WTC11 (cell line): ENCODE data around the gene AMTN. TPM values are rescaled to one million over a fixed set of nuclear protein-coding genes. Genes with fewer than 3 reads are reported as not detected.

Experiments
- ATAC-seq: fragments of 200-7000 bp; cut with Tn5 transposase; 2 replicates; pipeline ENCODE4 v1.10.0; 2021; ENCODE audit warnings: mild to moderate bottlenecking, moderate library complexity
- CTCF ChIA-PET: fragments of 300-600 bp; sonication (Branson Sonifier 250); formaldehyde crosslinking; loops from one replicate; lab custom pipeline; 2021; ENCODE audit warnings: antibody characterized with exemption; lab: Charles Lee
- POLR2A ChIA-PET: fragments of 350-600 bp; sonication (Branson Sonifier 250); formaldehyde crosslinking; loops from one replicate; lab custom pipeline; 2021; ENCODE audit warnings: antibody characterized with exemption; lab: Charles Lee
- DNase-seq: peaks from one replicate; pipeline ENCODE4 v3.0.0; 2021; ENCODE audit warnings: low spot score
- H3K27ac Mint-ChIP-seq: 2 replicates; pipeline ENCODE4 v1.8.0; 2021; ENCODE audit warnings: mixed read lengths
- H3K27me3 Mint-ChIP-seq: 2 replicates; pipeline ENCODE4 v1.8.0; 2021; ENCODE audit warnings: low read depth, mild to moderate bottlenecking, moderate library complexity, mixed read lengths
- H3K36me3 Mint-ChIP-seq: 2 replicates; pipeline ENCODE4 v1.8.0; 2021; ENCODE audit warnings: mixed read lengths
- H3K4me1 Mint-ChIP-seq: 2 replicates; pipeline ENCODE4 v1.8.0; 2022; ENCODE audit warnings: mixed read lengths
- H3K4me3 Mint-ChIP-seq: 2 replicates; pipeline ENCODE4 v1.8.0; 2021; ENCODE audit warnings: mild to moderate bottlenecking, moderate library complexity, mixed read lengths
- H3K9me3 Mint-ChIP-seq: 2 replicates; pipeline ENCODE4 v1.8.0; 2021; ENCODE audit warnings: mixed read lengths
- ATF1 ChIP-seq: sonication (generic); formaldehyde crosslinking; IDR thresholded peaks from 2 replicates; pipeline ENCODE4 v1.8.1; 2023; ENCODE audit warnings: mild to moderate bottlenecking, moderate library complexity, missing genetic modification reagents
- CBFB ChIP-seq: sonication (generic); formaldehyde crosslinking; IDR thresholded peaks from 2 replicates; pipeline ENCODE4 v1.8.1; 2022; ENCODE audit warnings: mild to moderate bottlenecking, low read depth, missing genetic modification reagents
- CREB1 ChIP-seq: sonication (generic); formaldehyde crosslinking; IDR thresholded peaks from 2 replicates; pipeline ENCODE4 v1.8.0; 2023; ENCODE audit warnings: mild to moderate bottlenecking, missing genetic modification reagents
- EMX1 ChIP-seq: fragments of 250-450 bp; sonication (Bioruptor Pico); IDR thresholded peaks from 2 replicates; pipeline ENCODE4 v1.8.0; 2021; ENCODE audit warnings: mild to moderate bottlenecking
- GABPB1 ChIP-seq: sonication (generic); formaldehyde crosslinking; IDR thresholded peaks from 2 replicates; pipeline ENCODE4 v1.8.1; 2023; ENCODE audit warnings: mild to moderate bottlenecking, missing genetic modification reagents
- KAT7 ChIP-seq: sonication (generic); formaldehyde crosslinking; IDR thresholded peaks from 2 replicates; pipeline ENCODE4 v1.8.1; 2023; ENCODE audit warnings: missing genetic modification reagents, mild to moderate bottlenecking, borderline replicate concordance
- MXD4 ChIP-seq: fragments of 250-450 bp; sonication (Bioruptor Pico); IDR thresholded peaks from 2 replicates; pipeline ENCODE4 v1.8.0; 2021; ENCODE audit warnings: mild to moderate bottlenecking, moderate library complexity, borderline replicate concordance
- MYBL2 ChIP-seq: sonication (generic); formaldehyde crosslinking; IDR thresholded peaks from 2 replicates; pipeline ENCODE4 v1.8.1; 2023; ENCODE audit warnings: mild to moderate bottlenecking, moderate library complexity, missing genetic modification reagents
- OVOL2 ChIP-seq: fragments of 250-450 bp; sonication (Bioruptor Pico); IDR thresholded peaks from 2 replicates; pipeline ENCODE4 v1.9.0; 2021; ENCODE audit warnings: mild to moderate bottlenecking, borderline replicate concordance
- TP53 ChIP-seq: sonication (generic); formaldehyde crosslinking; IDR thresholded peaks from 2 replicates; pipeline ENCODE4 v1.8.1; 2023; ENCODE audit warnings: mild to moderate bottlenecking, missing genetic modification reagents
- ZNF121 ChIP-seq: sonication (generic); formaldehyde crosslinking; IDR thresholded peaks from 2 replicates; pipeline ENCODE4 v1.8.0; 2023; ENCODE audit warnings: missing genetic modification reagents
- ZNF232 ChIP-seq: sonication (generic); formaldehyde crosslinking; IDR thresholded peaks from 2 replicates; pipeline ENCODE4 v1.8.0; 2022; ENCODE audit warnings: mild to moderate bottlenecking, missing genetic modification reagents
- total RNA-seq: library from RNA; stranded (reverse); gene quantifications from 3 replicates; pipeline ENCODE4 v1.2.3, GENCODE V29; 2021
- TF ChIP-seq, protein P1 (sequence below): sonication (generic); formaldehyde crosslinking; IDR thresholded peaks from 2 replicates; pipeline ENCODE4 v1.8.0; 2023; ENCODE audit warnings: missing genetic modification reagents
- TF ChIP-seq, protein P2 (sequence below): sonication (generic); formaldehyde crosslinking; IDR thresholded peaks from 2 replicates; pipeline ENCODE4 v1.8.0; 2022; ENCODE audit warnings: mild to moderate bottlenecking, missing genetic modification reagents
- TF ChIP-seq, protein P3 (sequence below): sonication (generic); formaldehyde crosslinking; IDR thresholded peaks from 2 replicates; pipeline ENCODE4 v1.8.1; 2023; ENCODE audit warnings: mild to moderate bottlenecking, missing genetic modification reagents
- TF ChIP-seq, protein P4 (sequence below): sonication (generic); formaldehyde crosslinking; IDR thresholded peaks from 2 replicates; pipeline ENCODE4 v1.8.0; 2022; ENCODE audit warnings: mild to moderate bottlenecking, missing genetic modification reagents
- TF ChIP-seq, protein P5 (sequence below): sonication (generic); formaldehyde crosslinking; conservative IDR thresholded peaks from 2 replicates; pipeline ENCODE4 v1.8.1; 2023; ENCODE audit warnings: mild to moderate bottlenecking, low read depth, missing genetic modification reagents, moderate library complexity
- TF ChIP-seq, protein P6 (sequence below): sonication (generic); formaldehyde crosslinking; IDR thresholded peaks from 2 replicates; pipeline ENCODE4 v1.8.1; 2023; ENCODE audit warnings: mild to moderate bottlenecking, missing genetic modification reagents, moderate library complexity
- TF ChIP-seq, protein P7 (sequence below): sonication (generic); formaldehyde crosslinking; IDR thresholded peaks from 2 replicates; pipeline ENCODE4 v1.8.0; 2023; ENCODE audit warnings: mild to moderate bottlenecking, missing genetic modification reagents

AMTN gene
- total RNA-seq, 1 experiment from 2014 or later: not detected

DNA sequence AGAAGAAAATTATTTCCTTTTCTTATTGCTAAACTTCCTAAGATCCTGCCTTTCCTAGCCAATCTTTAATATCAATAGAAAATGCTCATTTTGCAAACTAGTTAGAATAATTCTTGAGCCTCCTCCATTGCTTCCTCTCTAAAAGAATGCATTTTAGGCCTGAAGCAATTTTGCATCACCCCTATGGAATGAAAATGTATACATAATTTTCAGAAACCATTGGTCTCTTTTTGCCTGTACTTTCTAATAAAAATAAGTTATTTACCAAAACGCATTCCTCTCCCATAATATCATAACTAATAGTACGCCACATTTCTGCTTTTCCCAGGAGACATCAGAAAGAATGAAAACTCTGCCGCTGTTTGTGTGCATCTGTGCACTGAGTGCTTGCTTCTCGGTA, 44.7 kb upstream of the AMTN start (continued):
- TF ChIP-seq, protein P1, sequence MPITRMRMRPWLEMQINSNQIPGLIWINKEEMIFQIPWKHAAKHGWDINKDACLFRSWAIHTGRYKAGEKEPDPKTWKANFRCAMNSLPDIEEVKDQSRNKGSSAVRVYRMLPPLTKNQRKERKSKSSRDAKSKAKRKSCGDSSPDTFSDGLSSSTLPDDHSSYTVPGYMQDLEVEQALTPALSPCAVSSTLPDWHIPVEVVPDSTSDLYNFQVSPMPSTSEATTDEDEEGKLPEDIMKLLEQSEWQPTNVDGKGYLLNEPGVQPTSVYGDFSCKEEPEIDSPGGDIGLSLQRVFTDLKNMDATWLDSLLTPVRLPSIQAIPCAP (CRISPR knock-in tag): no peak
- TF ChIP-seq EMX1 (CRISPR knock-in tag): no peak
- no peak for TF ChIP-seq KAT7 (CRISPR knock-in tag)

DNA sequence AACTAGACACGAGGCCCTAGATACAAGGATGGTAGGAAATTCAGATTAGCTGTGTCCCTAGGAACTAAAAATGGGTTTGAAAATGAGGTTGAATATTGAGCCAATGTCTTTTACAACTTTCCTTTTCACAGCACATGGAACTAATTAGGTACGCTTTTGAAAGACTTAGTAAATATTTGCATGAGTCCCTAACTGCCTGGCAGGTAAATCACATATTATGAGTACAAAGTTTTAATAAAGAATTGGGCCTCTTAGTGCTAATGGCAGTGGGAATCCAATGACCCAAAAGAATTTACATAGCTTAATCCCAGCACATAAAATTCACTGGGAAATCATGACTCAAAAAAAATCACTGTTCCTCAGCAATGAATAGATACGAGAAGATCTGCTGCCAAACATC, 29.6 kb upstream of the AMTN start:
- ATAC-seq: no peak
- no peak for DNase-seq
- TF ChIP-seq OVOL2 (no peak), ZNF232 (CRISPR knock-in tag) (no peak)
- TF ChIP-seq, protein P2, sequence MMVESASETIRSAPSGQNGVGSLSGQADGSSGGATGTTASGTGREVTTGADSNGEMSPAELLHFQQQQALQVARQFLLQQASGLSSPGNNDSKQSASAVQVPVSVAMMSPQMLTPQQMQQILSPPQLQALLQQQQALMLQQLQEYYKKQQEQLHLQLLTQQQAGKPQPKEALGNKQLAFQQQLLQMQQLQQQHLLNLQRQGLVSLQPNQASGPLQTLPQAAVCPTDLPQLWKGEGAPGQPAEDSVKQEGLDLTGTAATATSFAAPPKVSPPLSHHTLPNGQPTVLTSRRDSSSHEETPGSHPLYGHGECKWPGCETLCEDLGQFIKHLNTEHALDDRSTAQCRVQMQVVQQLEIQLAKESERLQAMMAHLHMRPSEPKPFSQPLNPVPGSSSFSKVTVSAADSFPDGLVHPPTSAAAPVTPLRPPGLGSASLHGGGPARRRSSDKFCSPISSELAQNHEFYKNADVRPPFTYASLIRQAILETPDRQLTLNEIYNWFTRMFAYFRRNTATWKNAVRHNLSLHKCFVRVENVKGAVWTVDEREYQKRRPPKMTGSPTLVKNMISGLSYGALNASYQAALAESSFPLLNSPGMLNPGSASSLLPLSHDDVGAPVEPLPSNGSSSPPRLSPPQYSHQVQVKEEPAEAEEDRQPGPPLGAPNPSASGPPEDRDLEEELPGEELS (CRISPR knock-in tag): no peak
- CTCF ChIA-PET: no interaction called here
- H3K4me1 Mint-ChIP-seq: 0 out of 2 replicates have a peak, but pooled peaks cover 2% of the 10 kb centered on the region
- no peaks in the 10 kb centered on the region for H3K36me3 Mint-ChIP-seq
- POLR2A ChIA-PET: no interaction called here
- H3K27me3 Mint-ChIP-seq: no peaks in the 10 kb centered on the region
- no peak overlapping the region for H3K4me3 Mint-ChIP-seq
- no peaks in the 10 kb centered on the region for H3K9me3 Mint-ChIP-seq
- H3K27ac Mint-ChIP-seq: no peak overlapping the region

DNA sequence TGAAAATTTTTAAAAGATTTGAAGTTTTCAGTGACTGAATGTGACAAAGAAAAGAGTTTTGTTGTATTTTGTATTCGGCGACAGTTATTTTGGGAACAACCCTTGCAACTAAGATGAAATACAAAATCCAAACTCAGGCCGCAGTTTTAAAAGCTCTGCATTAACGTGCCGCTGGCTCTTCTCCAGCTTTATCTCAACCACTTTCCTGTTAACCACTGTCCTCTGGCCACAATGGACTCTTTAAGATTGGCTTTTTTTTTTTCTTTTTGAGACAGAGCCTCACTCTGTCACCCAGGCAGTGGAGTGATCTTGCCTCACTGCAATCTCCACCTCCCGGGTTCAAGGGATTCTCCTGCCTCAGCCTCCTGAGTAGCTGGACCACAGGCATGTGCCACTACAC, 22.1 kb upstream of the AMTN start:
- H3K9me3 Mint-ChIP-seq: 0 out of 2 replicates have a peak, but pooled peaks cover 3% of the 10 kb centered on the region
- TF ChIP-seq, protein P3, sequence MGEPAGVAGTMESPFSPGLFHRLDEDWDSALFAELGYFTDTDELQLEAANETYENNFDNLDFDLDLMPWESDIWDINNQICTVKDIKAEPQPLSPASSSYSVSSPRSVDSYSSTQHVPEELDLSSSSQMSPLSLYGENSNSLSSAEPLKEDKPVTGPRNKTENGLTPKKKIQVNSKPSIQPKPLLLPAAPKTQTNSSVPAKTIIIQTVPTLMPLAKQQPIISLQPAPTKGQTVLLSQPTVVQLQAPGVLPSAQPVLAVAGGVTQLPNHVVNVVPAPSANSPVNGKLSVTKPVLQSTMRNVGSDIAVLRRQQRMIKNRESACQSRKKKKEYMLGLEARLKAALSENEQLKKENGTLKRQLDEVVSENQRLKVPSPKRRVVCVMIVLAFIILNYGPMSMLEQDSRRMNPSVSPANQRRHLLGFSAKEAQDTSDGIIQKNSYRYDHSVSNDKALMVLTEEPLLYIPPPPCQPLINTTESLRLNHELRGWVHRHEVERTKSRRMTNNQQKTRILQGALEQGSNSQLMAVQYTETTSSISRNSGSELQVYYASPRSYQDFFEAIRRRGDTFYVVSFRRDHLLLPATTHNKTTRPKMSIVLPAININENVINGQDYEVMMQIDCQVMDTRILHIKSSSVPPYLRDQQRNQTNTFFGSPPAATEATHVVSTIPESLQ (CRISPR knock-in tag): no peak
- TF ChIP-seq CREB1 (CRISPR knock-in tag) (no peak), ATF1 (CRISPR knock-in tag) (no peak), MYBL2 (CRISPR knock-in tag) (no peak), CBFB (CRISPR knock-in tag) (no peak), MXD4 (CRISPR knock-in tag) (no peak), ZNF121 (CRISPR knock-in tag) (no peak), TP53 (CRISPR knock-in tag) (no peak), GABPB1 (CRISPR knock-in tag) (no peak)
- TF ChIP-seq, protein P2 (CRISPR knock-in tag): no peak
- TF ChIP-seq, protein P4, sequence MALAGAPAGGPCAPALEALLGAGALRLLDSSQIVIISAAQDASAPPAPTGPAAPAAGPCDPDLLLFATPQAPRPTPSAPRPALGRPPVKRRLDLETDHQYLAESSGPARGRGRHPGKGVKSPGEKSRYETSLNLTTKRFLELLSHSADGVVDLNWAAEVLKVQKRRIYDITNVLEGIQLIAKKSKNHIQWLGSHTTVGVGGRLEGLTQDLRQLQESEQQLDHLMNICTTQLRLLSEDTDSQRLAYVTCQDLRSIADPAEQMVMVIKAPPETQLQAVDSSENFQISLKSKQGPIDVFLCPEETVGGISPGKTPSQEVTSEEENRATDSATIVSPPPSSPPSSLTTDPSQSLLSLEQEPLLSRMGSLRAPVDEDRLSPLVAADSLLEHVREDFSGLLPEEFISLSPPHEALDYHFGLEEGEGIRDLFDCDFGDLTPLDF (CRISPR knock-in tag): no peak
- TF ChIP-seq, protein P5, sequence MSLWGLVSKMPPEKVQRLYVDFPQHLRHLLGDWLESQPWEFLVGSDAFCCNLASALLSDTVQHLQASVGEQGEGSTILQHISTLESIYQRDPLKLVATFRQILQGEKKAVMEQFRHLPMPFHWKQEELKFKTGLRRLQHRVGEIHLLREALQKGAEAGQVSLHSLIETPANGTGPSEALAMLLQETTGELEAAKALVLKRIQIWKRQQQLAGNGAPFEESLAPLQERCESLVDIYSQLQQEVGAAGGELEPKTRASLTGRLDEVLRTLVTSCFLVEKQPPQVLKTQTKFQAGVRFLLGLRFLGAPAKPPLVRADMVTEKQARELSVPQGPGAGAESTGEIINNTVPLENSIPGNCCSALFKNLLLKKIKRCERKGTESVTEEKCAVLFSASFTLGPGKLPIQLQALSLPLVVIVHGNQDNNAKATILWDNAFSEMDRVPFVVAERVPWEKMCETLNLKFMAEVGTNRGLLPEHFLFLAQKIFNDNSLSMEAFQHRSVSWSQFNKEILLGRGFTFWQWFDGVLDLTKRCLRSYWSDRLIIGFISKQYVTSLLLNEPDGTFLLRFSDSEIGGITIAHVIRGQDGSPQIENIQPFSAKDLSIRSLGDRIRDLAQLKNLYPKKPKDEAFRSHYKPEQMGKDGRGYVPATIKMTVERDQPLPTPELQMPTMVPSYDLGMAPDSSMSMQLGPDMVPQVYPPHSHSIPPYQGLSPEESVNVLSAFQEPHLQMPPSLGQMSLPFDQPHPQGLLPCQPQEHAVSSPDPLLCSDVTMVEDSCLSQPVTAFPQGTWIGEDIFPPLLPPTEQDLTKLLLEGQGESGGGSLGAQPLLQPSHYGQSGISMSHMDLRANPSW (CRISPR knock-in tag): no peak
- TF ChIP-seq, protein P6, sequence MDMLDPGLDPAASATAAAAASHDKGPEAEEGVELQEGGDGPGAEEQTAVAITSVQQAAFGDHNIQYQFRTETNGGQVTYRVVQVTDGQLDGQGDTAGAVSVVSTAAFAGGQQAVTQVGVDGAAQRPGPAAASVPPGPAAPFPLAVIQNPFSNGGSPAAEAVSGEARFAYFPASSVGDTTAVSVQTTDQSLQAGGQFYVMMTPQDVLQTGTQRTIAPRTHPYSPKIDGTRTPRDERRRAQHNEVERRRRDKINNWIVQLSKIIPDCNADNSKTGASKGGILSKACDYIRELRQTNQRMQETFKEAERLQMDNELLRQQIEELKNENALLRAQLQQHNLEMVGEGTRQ (CRISPR knock-in tag): no peak
- TF ChIP-seq, protein P7, sequence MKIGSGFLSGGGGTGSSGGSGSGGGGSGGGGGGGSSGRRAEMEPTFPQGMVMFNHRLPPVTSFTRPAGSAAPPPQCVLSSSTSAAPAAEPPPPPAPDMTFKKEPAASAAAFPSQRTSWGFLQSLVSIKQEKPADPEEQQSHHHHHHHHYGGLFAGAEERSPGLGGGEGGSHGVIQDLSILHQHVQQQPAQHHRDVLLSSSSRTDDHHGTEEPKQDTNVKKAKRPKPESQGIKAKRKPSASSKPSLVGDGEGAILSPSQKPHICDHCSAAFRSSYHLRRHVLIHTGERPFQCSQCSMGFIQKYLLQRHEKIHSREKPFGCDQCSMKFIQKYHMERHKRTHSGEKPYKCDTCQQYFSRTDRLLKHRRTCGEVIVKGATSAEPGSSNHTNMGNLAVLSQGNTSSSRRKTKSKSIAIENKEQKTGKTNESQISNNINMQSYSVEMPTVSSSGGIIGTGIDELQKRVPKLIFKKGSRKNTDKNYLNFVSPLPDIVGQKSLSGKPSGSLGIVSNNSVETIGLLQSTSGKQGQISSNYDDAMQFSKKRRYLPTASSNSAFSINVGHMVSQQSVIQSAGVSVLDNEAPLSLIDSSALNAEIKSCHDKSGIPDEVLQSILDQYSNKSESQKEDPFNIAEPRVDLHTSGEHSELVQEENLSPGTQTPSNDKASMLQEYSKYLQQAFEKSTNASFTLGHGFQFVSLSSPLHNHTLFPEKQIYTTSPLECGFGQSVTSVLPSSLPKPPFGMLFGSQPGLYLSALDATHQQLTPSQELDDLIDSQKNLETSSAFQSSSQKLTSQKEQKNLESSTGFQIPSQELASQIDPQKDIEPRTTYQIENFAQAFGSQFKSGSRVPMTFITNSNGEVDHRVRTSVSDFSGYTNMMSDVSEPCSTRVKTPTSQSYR (CRISPR knock-in tag): no peak
- TF ChIP-seq, all 79 proteins: peak for 0
- ATAC-seq (no peak), DNase-seq (no peak)
- no peak overlapping the region for H3K27ac Mint-ChIP-seq
- ChIA-PET POLR2A (no interaction called here), CTCF (no interaction called here)
- H3K36me3 Mint-ChIP-seq: no peaks in the 10 kb centered on the region
- H3K4me3 Mint-ChIP-seq: no peak overlapping the region
- H3K4me1 Mint-ChIP-seq: no peaks in the 10 kb centered on the region
- H3K27me3 Mint-ChIP-seq: no peaks in the 10 kb centered on the region
